HG03457 (cell line): ENCODE results near the gene FARSA.
A peak's percentile ranks its signal among the peaks of the same experiment; 100 is the strongest.
"Not testable (repeated sequence)": the region's sequence is repeated elsewhere in the genome, so short reads cannot be mapped to it uniquely, and the experiment has no call there.

ENCODE experiments used
- ATAC-seq: cut with Tn5 transposase; IDR thresholded peaks from one replicate; pipeline ENCODE4 v1.9.1; 2021; ENCODE audit warnings: moderate number of reproducible peaks; ENCODE audit not compliant: unreplicated experiment

Gene FARSA

GRCh38 chr19:12937927-12938778 lies 4.6 kb upstream of the FARSA start, which contains the start of gene CALR:
TSS of gene CALR (plus strand) at chr19:12938609. CDS start at chr19:12938680, 71 bp downstream.
- peak; percentile 72 for ATAC-seq

GRCh38 chr19:12937093-12937926 lies 3.8 kb upstream of the FARSA start:
- ATAC-seq = no peak

GRCh38 chr19:12936582-12936981 lies 3.1 kb upstream of the FARSA start:
- ATAC-seq = no peak

GRCh38 chr19:12935071-12935470 lies 1.6 kb upstream of the FARSA start:
- no peak for ATAC-seq

GRCh38 chr19:12932392-12933286 lies 872 bp downstream of the FARSA start:
- ATAC-seq = no peak

GRCh38 chr19:12930002-12930645 lies 3.4 kb downstream of the FARSA start:
- no peak for ATAC-seq

- no peak for ATAC-seq
Observed at GRCh38 chr19:12924621-12925310, 8.7 kb downstream of the FARSA start.

GRCh38 chr19:12922959-12923358 lies 10.6 kb downstream of the FARSA start:
- no peak for ATAC-seq

GRCh38 chr19:12921047-12921446 lies 12.5 kb downstream of the FARSA start:
- no peak for ATAC-seq

GRCh38 chr19:12918253-12918652 lies 15.3 kb downstream of the FARSA start:
- no peak for ATAC-seq

- not testable (repeated sequence) for ATAC-seq
Observed at GRCh38 chr19:12915860-12916259, 17.7 kb downstream of the FARSA start.

- no peak for ATAC-seq
Observed at GRCh38 chr19:12913851-12914690, 19.4 kb downstream of the FARSA start.

- no peak for ATAC-seq
Observed at GRCh38 chr19:12913011-12913561, 20.4 kb downstream of the FARSA start.

- ATAC-seq = no peak
Observed at GRCh38 chr19:12912571-12912970, 20.9 kb downstream of the FARSA start.

GRCh38 chr19:12907166-12907565 lies 26.3 kb downstream of the FARSA start:
- no peak for ATAC-seq

GRCh38 chr19:12899891-12900518 lies 33.5 kb downstream of the FARSA start:
- no peak for ATAC-seq

- no peak for ATAC-seq
Observed at GRCh38 chr19:12896460-12896859, 37.1 kb downstream of the FARSA start.

GRCh38 chr19:12893582-12893981 lies 39.9 kb downstream of the FARSA start:
- no peak for ATAC-seq
